HepG2 (cell line): ENCODE data around the gene SCMH1. TPM values are rescaled to one million over a fixed set of nuclear protein-coding genes. Genes with fewer than 3 reads are reported as not detected.

Experiments used
- ETV5 ChIP-seq: IDR thresholded peaks from 2 replicates; pipeline ENCODE4 v1.6.1; 2018; ENCODE audit warnings: missing biosample characterization, missing genetic modification reagents, inconsistent platforms, borderline replicate concordance
- FOXK1 ChIP-seq: sonication (generic); formaldehyde crosslinking; IDR thresholded peaks from 2 replicates; pipeline ENCODE4 v1.4.0; 2020; ENCODE audit warnings: low read depth, missing genetic modification reagents, borderline replicate concordance
- FOXK2 ChIP-seq: fragments of 450-650 bp; IDR thresholded peaks from 2 replicates; pipeline ENCODE4 v1.6.1; 2016
- JUN ChIP-seq: sonication (generic); formaldehyde crosslinking; IDR thresholded peaks from 2 replicates; pipeline ENCODE4 v1.4.0; 2020; ENCODE audit warnings: mild to moderate bottlenecking, missing genetic modification reagents
- MTA3 ChIP-seq: sonication (generic); formaldehyde crosslinking; IDR thresholded peaks from 2 replicates; pipeline ENCODE4 v1.4.0; 2020; ENCODE audit warnings: missing genetic modification reagents
- NR1H2 ChIP-seq: sonication (generic); formaldehyde crosslinking; IDR thresholded peaks from 2 replicates; pipeline ENCODE4 v1.8.1; 2022; ENCODE audit warnings: low read depth, missing genetic modification reagents, borderline replicate concordance
- POLR2A ChIP-seq, 2 experiments: IDR thresholded peaks; 2 replicates each; pipeline ENCODE4 v1.6.1; 2011; ENCODE audit warnings: low read depth in 2 of 2, low read length in 2 of 2, mild to moderate bottlenecking in 1 of 2, moderate library complexity in 1 of 2; ENCODE audit not compliant: insufficient read depth in 1 of 2
- RELA ChIP-seq: sonication (generic); formaldehyde crosslinking; IDR thresholded peaks from 2 replicates; pipeline ENCODE4 v1.4.0; 2020; ENCODE audit warnings: missing genetic modification reagents
- ZNF44 ChIP-seq: sonication (generic); formaldehyde crosslinking; IDR thresholded peaks from 2 replicates; pipeline ENCODE4 v1.5.1; 2020; ENCODE audit warnings: mild to moderate bottlenecking, missing genetic modification reagents
- ZNF564 ChIP-seq: sonication (generic); formaldehyde crosslinking; IDR thresholded peaks from 2 replicates; pipeline ENCODE4 v1.8.1; 2023; ENCODE audit warnings: mild to moderate bottlenecking, missing genetic modification reagents
- polyA plus RNA-seq, 8 experiments: library from polyadenylated mRNA; depleted of rRNA in 3 of 8; stranded (reverse) in 7 of 8; unstranded in 1 of 8; fragments of >200 nt; fragmentation: Illumina TruSeq in 4 of 8; extraction: Trizol in 4 of 8; gene quantifications; 2 replicates each; pipeline versions ENCODE4 v1.2.1 to v1.2.3, GENCODE V29; 2011 to 2016; ENCODE audit warnings: low read depth in 4 of 8, missing spikeins in 1 of 8, mixed read lengths in 1 of 8; ENCODE audit not compliant: insufficient read depth in 1 of 8
- total RNA-seq, 5 experiments: library from RNA; depleted of rRNA; stranded (reverse); fragments of >200 nt; fragmentation: Illumina TruSeq; extraction: Trizol; gene quantifications; 2 replicates each; pipeline ENCODE4 v1.2.3, GENCODE V29; 2016; ENCODE audit warnings: low read depth in 1 of 5
- TF ChIP-seq, protein P1 (sequence below): sonication (generic); formaldehyde crosslinking; IDR thresholded peaks from 2 replicates; pipeline ENCODE4 v1.8.1; 2022; ENCODE audit warnings: mild to moderate bottlenecking, missing genetic modification reagents
- TF ChIP-seq, protein P2 (sequence below): sonication (generic); formaldehyde crosslinking; IDR thresholded peaks from 2 replicates; pipeline ENCODE4 v1.4.0; 2020; ENCODE audit warnings: missing genetic modification reagents, borderline replicate concordance
- TF ChIP-seq, protein P3 (sequence below): sonication (generic); formaldehyde crosslinking; IDR thresholded peaks from 2 replicates; pipeline ENCODE4 v1.5.0; 2020; ENCODE audit warnings: mild to moderate bottlenecking, low read depth, missing genetic modification reagents, borderline replicate concordance
- TF ChIP-seq, protein P4 (sequence below): IDR thresholded peaks from 2 replicates; pipeline ENCODE4 v1.6.1; 2016
- TF ChIP-seq, protein P5 (sequence below): sonication (generic); formaldehyde crosslinking; IDR thresholded peaks from 2 replicates; pipeline ENCODE4 v1.4.0; 2020; ENCODE audit warnings: mild to moderate bottlenecking, low read depth, missing genetic modification reagents
- TF ChIP-seq, protein P6 (sequence below): sonication (generic); formaldehyde crosslinking; conservative IDR thresholded peaks from 2 replicates; pipeline ENCODE4 v1.4.0; 2020; ENCODE audit warnings: mild to moderate bottlenecking, missing genetic modification reagents, moderate library complexity
- TF ChIP-seq, protein P7 (sequence below): sonication (generic); formaldehyde crosslinking; IDR thresholded peaks from 2 replicates; pipeline ENCODE4 v1.5.0; 2020; ENCODE audit warnings: mild to moderate bottlenecking, missing genetic modification reagents

Gene SCMH1
- total and polyA plus RNA-seq, 2 of the 13 experiments (the other 11 are each of a cell fraction or from before 2014, with no cell fraction given) = 41.8 to 52.6 TPM

DNA sequence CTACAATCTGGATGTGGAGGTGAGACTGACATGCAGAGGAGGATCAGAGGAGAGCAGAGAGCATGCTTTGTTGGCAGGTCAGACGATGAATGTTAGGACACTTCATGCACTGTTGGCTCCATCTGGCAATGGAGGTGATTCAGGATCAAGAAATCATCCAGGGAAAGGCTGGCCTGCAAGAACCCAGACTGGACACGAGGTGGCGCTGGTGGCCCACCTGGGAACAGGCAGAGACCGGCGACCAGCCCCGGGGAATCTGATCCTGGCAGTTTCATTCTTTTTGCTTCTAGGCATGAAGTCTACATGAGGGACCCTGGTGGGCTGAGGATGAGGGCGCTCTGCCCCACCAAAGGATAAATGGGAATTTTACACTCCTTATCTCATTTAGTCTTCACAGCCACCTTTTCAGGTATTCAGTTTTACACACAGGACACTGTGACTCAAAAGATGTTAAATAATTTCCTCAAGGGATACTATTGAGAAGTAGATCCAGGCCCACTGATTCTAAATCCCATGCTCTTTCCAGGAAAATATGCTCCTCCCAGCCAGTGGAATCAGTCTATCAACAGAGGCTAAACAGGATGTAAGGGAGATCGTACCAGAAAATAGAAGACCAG lies 26.2 kb upstream of the SCMH1 start (continued):
- TF ChIP-seq FOXK1 (CRISPR knock-in tag) (no peak), POLR2A (IDR thresholded peaks at IDR 0.05; ENCODE audit: insufficient read depth in 1 of 2, low read depth in 2 of 2, low read length in 2 of 2) (no peak), FOXK2 (no peak), ZNF44 (CRISPR knock-in tag) (no peak), MTA3 (CRISPR knock-in tag) (no peak), ETV5 (no peak), NR1H2 (no peak), ZNF564 (CRISPR knock-in tag) (no peak), JUN (CRISPR knock-in tag) (no peak), RELA (no peak)
- TF ChIP-seq, protein P1, sequence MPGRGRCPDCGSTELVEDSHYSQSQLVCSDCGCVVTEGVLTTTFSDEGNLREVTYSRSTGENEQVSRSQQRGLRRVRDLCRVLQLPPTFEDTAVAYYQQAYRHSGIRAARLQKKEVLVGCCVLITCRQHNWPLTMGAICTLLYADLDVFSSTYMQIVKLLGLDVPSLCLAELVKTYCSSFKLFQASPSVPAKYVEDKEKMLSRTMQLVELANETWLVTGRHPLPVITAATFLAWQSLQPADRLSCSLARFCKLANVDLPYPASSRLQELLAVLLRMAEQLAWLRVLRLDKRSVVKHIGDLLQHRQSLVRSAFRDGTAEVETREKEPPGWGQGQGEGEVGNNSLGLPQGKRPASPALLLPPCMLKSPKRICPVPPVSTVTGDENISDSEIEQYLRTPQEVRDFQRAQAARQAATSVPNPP = no peak
- TF ChIP-seq, protein P2, sequence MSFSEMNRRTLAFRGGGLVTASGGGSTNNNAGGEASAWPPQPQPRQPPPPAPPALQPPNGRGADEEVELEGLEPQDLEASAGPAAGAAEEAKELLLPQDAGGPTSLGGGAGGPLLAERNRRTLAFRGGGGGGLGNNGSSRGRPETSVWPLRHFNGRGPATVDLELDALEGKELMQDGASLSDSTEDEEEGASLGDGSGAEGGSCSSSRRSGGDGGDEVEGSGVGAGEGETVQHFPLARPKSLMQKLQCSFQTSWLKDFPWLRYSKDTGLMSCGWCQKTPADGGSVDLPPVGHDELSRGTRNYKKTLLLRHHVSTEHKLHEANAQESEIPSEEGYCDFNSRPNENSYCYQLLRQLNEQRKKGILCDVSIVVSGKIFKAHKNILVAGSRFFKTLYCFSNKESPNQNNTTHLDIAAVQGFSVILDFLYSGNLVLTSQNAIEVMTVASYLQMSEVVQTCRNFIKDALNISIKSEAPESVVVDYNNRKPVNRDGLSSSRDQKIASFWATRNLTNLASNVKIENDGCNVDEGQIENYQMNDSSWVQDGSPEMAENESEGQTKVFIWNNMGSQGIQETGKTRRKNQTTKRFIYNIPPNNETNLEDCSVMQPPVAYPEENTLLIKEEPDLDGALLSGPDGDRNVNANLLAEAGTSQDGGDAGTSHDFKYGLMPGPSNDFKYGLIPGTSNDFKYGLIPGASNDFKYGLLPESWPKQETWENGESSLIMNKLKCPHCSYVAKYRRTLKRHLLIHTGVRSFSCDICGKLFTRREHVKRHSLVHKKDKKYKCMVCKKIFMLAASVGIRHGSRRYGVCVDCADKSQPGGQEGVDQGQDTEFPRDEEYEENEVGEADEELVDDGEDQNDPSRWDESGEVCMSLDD (CRISPR knock-in tag) = no peak
- TF ChIP-seq, protein P3, sequence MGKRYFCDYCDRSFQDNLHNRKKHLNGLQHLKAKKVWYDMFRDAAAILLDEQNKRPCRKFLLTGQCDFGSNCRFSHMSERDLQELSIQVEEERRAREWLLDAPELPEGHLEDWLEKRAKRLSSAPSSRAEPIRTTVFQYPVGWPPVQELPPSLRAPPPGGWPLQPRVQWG (CRISPR knock-in tag) = no peak
- TF ChIP-seq, protein P4, sequence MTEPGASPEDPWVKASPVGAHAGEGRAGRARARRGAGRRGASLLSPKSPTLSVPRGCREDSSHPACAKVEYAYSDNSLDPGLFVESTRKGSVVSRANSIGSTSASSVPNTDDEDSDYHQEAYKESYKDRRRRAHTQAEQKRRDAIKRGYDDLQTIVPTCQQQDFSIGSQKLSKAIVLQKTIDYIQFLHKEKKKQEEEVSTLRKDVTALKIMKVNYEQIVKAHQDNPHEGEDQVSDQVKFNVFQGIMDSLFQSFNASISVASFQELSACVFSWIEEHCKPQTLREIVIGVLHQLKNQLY (CRISPR knock-in tag) = no peak
- TF ChIP-seq, protein P5, sequence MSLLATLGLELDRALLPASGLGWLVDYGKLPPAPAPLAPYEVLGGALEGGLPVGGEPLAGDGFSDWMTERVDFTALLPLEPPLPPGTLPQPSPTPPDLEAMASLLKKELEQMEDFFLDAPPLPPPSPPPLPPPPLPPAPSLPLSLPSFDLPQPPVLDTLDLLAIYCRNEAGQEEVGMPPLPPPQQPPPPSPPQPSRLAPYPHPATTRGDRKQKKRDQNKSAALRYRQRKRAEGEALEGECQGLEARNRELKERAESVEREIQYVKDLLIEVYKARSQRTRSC (CRISPR knock-in tag) = no peak
- TF ChIP-seq, protein P6, sequence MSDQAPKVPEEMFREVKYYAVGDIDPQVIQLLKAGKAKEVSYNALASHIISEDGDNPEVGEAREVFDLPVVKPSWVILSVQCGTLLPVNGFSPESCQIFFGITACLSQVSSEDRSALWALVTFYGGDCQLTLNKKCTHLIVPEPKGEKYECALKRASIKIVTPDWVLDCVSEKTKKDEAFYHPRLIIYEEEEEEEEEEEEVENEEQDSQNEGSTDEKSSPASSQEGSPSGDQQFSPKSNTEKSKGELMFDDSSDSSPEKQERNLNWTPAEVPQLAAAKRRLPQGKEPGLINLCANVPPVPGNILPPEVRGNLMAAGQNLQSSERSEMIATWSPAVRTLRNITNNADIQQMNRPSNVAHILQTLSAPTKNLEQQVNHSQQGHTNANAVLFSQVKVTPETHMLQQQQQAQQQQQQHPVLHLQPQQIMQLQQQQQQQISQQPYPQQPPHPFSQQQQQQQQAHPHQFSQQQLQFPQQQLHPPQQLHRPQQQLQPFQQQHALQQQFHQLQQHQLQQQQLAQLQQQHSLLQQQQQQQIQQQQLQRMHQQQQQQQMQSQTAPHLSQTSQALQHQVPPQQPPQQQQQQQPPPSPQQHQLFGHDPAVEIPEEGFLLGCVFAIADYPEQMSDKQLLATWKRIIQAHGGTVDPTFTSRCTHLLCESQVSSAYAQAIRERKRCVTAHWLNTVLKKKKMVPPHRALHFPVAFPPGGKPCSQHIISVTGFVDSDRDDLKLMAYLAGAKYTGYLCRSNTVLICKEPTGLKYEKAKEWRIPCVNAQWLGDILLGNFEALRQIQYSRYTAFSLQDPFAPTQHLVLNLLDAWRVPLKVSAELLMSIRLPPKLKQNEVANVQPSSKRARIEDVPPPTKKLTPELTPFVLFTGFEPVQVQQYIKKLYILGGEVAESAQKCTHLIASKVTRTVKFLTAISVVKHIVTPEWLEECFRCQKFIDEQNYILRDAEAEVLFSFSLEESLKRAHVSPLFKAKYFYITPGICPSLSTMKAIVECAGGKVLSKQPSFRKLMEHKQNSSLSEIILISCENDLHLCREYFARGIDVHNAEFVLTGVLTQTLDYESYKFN (CRISPR knock-in tag) = no peak
- TF ChIP-seq, protein P7, sequence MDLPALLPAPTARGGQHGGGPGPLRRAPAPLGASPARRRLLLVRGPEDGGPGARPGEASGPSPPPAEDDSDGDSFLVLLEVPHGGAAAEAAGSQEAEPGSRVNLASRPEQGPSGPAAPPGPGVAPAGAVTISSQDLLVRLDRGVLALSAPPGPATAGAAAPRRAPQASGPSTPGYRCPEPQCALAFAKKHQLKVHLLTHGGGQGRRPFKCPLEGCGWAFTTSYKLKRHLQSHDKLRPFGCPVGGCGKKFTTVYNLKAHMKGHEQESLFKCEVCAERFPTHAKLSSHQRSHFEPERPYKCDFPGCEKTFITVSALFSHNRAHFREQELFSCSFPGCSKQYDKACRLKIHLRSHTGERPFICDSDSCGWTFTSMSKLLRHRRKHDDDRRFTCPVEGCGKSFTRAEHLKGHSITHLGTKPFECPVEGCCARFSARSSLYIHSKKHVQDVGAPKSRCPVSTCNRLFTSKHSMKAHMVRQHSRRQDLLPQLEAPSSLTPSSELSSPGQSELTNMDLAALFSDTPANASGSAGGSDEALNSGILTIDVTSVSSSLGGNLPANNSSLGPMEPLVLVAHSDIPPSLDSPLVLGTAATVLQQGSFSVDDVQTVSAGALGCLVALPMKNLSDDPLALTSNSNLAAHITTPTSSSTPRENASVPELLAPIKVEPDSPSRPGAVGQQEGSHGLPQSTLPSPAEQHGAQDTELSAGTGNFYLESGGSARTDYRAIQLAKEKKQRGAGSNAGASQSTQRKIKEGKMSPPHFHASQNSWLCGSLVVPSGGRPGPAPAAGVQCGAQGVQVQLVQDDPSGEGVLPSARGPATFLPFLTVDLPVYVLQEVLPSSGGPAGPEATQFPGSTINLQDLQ = no peak
